SJCRH30 (cell line): ENCODE results near the gene LONRF2. TPM values are rescaled to one million over a fixed set of nuclear protein-coding genes. Genes with fewer than 3 reads are reported as not detected.
"Not testable (repeated sequence)": the region's sequence is repeated elsewhere in the genome, so short reads cannot be mapped to it uniquely, and the experiment has no call there.

Experiments used
- DNase-seq, 2 experiments: peaks; one replicate each; pipeline ENCODE4 v3.0.0-alpha.2; 2015 to 2020
- H3K27ac ChIP-seq: fragments of 250-450 bp; sonication (Bioruptor Pico); 2 replicates; pipeline ENCODE4 v1.5.1; 2020; ENCODE audit warnings: mild to moderate bottlenecking, moderate library complexity
- H3K27me3 ChIP-seq: fragments of 250-450 bp; sonication (Bioruptor Pico); 2 replicates; pipeline ENCODE4 v1.5.1; 2020; ENCODE audit warnings: mild to moderate bottlenecking, moderate library complexity
- H3K36me3 ChIP-seq: fragments of 250-450 bp; sonication (Bioruptor Pico); 2 replicates; pipeline ENCODE4 v1.5.1; 2020; ENCODE audit warnings: mild to moderate bottlenecking, moderate library complexity
- H3K4me1 ChIP-seq: fragments of 250-450 bp; sonication (Bioruptor Pico); 2 replicates; pipeline ENCODE4 v1.5.1; 2020; ENCODE audit warnings: mild to moderate bottlenecking, moderate library complexity
- H3K4me3 ChIP-seq: fragments of 250-450 bp; sonication (Bioruptor Pico); 2 replicates; pipeline ENCODE4 v1.5.1; 2020; ENCODE audit warnings: mild to moderate bottlenecking, moderate library complexity
- H3K9me3 ChIP-seq: fragments of 250-450 bp; sonication (Bioruptor Pico); replicated peaks from 2 replicates; pipeline ENCODE4 v1.5.1; 2020; ENCODE audit warnings: mild to moderate bottlenecking, moderate library complexity
- total RNA-seq: library from RNA; depleted of rRNA; stranded (reverse); fragments of >200 nt; shearing (Covaris generic); gene quantifications from 2 replicates; pipeline ENCODE4 v1.2.3, GENCODE V29; 2014

LONRF2 gene
- total RNA-seq, 1 experiment from 2014 or later, result not detected

GRCh38 chr2:100260712-100261620, 61.3 kb downstream of the LONRF2 start:
- H3K36me3 ChIP-seq, result no peaks in the 10 kb centered on the region
- no peaks in the 10 kb centered on the region for H3K9me3 ChIP-seq
- H3K4me3 ChIP-seq, result no peak overlapping the region
- peak; percentile 45 to 67 for DNase-seq
- H3K27me3 ChIP-seq, result no peaks in the 10 kb centered on the region
- no peaks in the 10 kb centered on the region for H3K4me1 ChIP-seq
- H3K27ac ChIP-seq, result no peak overlapping the region

GRCh38 chr2:100259106-100259505, 63.2 kb downstream of the LONRF2 start:
- DNase-seq, result no peak

GRCh38 chr2:100257939-100258338, 64.4 kb downstream of the LONRF2 start:
- Histone ChIP-seq H3K9me3 (no peaks in the 10 kb centered on the region), H3K4me3 (no peak overlapping the region), H3K27ac (no peak overlapping the region), H3K4me1 (no peaks in the 10 kb centered on the region), H3K36me3 (no peaks in the 10 kb centered on the region), H3K27me3 (no peaks in the 10 kb centered on the region)
- no peak for DNase-seq

More at GRCh38 chr2:100259106-100259505, 63.2 kb downstream of the LONRF2 start:
- Histone ChIP-seq H3K4me3 (no peak overlapping the region), H3K9me3 (no peaks in the 10 kb centered on the region), H3K36me3 (no peaks in the 10 kb centered on the region), H3K27me3 (no peaks in the 10 kb centered on the region), H3K4me1 (no peaks in the 10 kb centered on the region), H3K27ac (no peak overlapping the region)

- Histone ChIP-seq H3K36me3 (no peaks in the 10 kb centered on the region), H3K27me3 (no peaks in the 10 kb centered on the region), H3K9me3 (no peaks in the 10 kb centered on the region), H3K4me1 (no peaks in the 10 kb centered on the region), H3K4me3 (no peak overlapping the region), H3K27ac (no peak overlapping the region)
- DNase-seq, result no peak
These were observed 65.5 kb downstream of the LONRF2 start for GRCh38 chr2:100256849-100257248.

GRCh38 chr2:100256416-100256815, 65.9 kb downstream of the LONRF2 start:
- no peaks in the 10 kb centered on the region for H3K9me3 ChIP-seq
- H3K27ac ChIP-seq, result no peak overlapping the region
- no peaks in the 10 kb centered on the region for H3K4me1 ChIP-seq
- no peaks in the 10 kb centered on the region for H3K36me3 ChIP-seq
- DNase-seq, result no peak
- no peaks in the 10 kb centered on the region for H3K27me3 ChIP-seq
- no peak overlapping the region for H3K4me3 ChIP-seq

- no peaks in the 10 kb centered on the region for H3K9me3 ChIP-seq
These were observed 67.6 kb downstream of the LONRF2 start for GRCh38 chr2:100254646-100255210.

GRCh38 chr2:100253786-100254185, 68.5 kb downstream of the LONRF2 start:
- H3K27me3 ChIP-seq, result no peaks in the 10 kb centered on the region
- no peak for DNase-seq
- H3K4me1 ChIP-seq, result no peaks in the 10 kb centered on the region
- no peak overlapping the region for H3K4me3 ChIP-seq
- no peak overlapping the region for H3K27ac ChIP-seq
- H3K9me3 ChIP-seq, result no peaks in the 10 kb centered on the region
- no peaks in the 10 kb centered on the region for H3K36me3 ChIP-seq

More at GRCh38 chr2:100254646-100255210, 67.6 kb downstream of the LONRF2 start:
- DNase-seq, result no peak
- Histone ChIP-seq H3K27me3 (no peaks in the 10 kb centered on the region), H3K4me1 (no peaks in the 10 kb centered on the region), H3K4me3 (no peak overlapping the region), H3K27ac (no peak overlapping the region), H3K36me3 (no peaks in the 10 kb centered on the region)

GRCh38 chr2:100252811-100253698, 69.2 kb downstream of the LONRF2 start:
- no peak for DNase-seq

GRCh38 chr2:100250645-100251044, 71.7 kb downstream of the LONRF2 start:
- no peak overlapping the region for H3K27ac ChIP-seq
- H3K36me3 ChIP-seq, result no peaks in the 10 kb centered on the region
- DNase-seq, result no peak
- no peaks in the 10 kb centered on the region for H3K27me3 ChIP-seq
- no peaks in the 10 kb centered on the region for H3K4me1 ChIP-seq
- H3K9me3 ChIP-seq, result no peaks in the 10 kb centered on the region
- no peak overlapping the region for H3K4me3 ChIP-seq

More at GRCh38 chr2:100252811-100253698, 69.2 kb downstream of the LONRF2 start:
- Histone ChIP-seq H3K27me3 (no peaks in the 10 kb centered on the region), H3K27ac (no peak overlapping the region), H3K4me1 (no peaks in the 10 kb centered on the region), H3K9me3 (no peaks in the 10 kb centered on the region), H3K4me3 (no peak overlapping the region), H3K36me3 (no peaks in the 10 kb centered on the region)

GRCh38 chr2:100248971-100249370, 73.3 kb downstream of the LONRF2 start:
- H3K27ac ChIP-seq, result no peak overlapping the region
- H3K4me1 ChIP-seq, result no peaks in the 10 kb centered on the region
- no peak overlapping the region for H3K4me3 ChIP-seq
- no peaks in the 10 kb centered on the region for H3K36me3 ChIP-seq
- no peaks in the 10 kb centered on the region for H3K9me3 ChIP-seq
- no peaks in the 10 kb centered on the region; the same call in 1 of the 2 replicates for H3K27me3 ChIP-seq
- DNase-seq, result no peak

- not testable (repeated sequence) for DNase-seq, H3K27ac ChIP-seq, H3K9me3 ChIP-seq, H3K4me1 ChIP-seq, H3K27me3 ChIP-seq, H3K36me3 ChIP-seq, H3K4me3 ChIP-seq
These were observed 73.7 kb downstream of the LONRF2 start for GRCh38 chr2:100248556-100248955.

GRCh38 chr2:100248044-100248330, 74.3 kb downstream of the LONRF2 start:
- DNase-seq, result no peak
- Histone ChIP-seq H3K27me3 (no peaks in the 10 kb centered on the region; the same call in none of the 2 replicates), H3K27ac (no peak overlapping the region), H3K4me1 (no peaks in the 10 kb centered on the region), H3K4me3 (no peak overlapping the region), H3K36me3 (no peaks in the 10 kb centered on the region), H3K9me3 (no peaks in the 10 kb centered on the region)

GRCh38 chr2:100247256-100248043, 74.9 kb downstream of the LONRF2 start:
- Histone ChIP-seq H3K27ac (no peak overlapping the region), H3K4me3 (no peak overlapping the region), H3K27me3 (no peaks in the 10 kb centered on the region; the same call in none of the 2 replicates), H3K9me3 (no peaks in the 10 kb centered on the region), H3K4me1 (no peaks in the 10 kb centered on the region), H3K36me3 (no peaks in the 10 kb centered on the region)
- DNase-seq, result no peak
